SU-DHL-6 (cell line): ENCODE data around the gene LARP4B.

Experiments used
- H2AFZ ChIP-seq: fragments of 200-600 bp; sonication (generic); 2 replicates; pipeline ENCODE4 v1.6.1; 2014; ENCODE audit warnings: low read depth, mild to moderate bottlenecking, moderate library complexity, mixed read lengths, antibody characterized with exemption, low read length; ENCODE audit not compliant: severe bottlenecking
- H3F3A ChIP-seq: fragments of 200-600 bp; shearing (Covaris generic); 2 replicates; pipeline ENCODE4 v1.6.0; 2016; ENCODE audit warnings: antibody characterized with exemption, mild to moderate bottlenecking; ENCODE audit not compliant: insufficient read depth
- H3K27ac ChIP-seq: fragments of 200-600 bp; sonication (generic); 2 replicates; pipeline ENCODE4 v1.5.1; 2016; ENCODE audit warnings: low read depth, mild to moderate bottlenecking, low read length, moderate library complexity, mixed read lengths
- H3K27me3 ChIP-seq: fragments of 200-600 bp; sonication (generic), shearing (Covaris generic); 2 replicates; pipeline ENCODE4 v1.6.0; 2014; ENCODE audit warnings: mild to moderate bottlenecking, low read length
- H3K36me3 ChIP-seq: fragments of 200-600 bp; sonication (generic); 2 replicates; pipeline ENCODE4 v1.6.1; 2014; ENCODE audit warnings: mild to moderate bottlenecking, low read length, mixed read lengths
- H3K4me2 ChIP-seq: fragments of 300-600, 200-600 bp; shearing (Covaris generic), sonication (generic); 2 replicates; pipeline ENCODE4 v1.6.0; 2014; ENCODE audit warnings: low read length, low read depth, mild to moderate bottlenecking; ENCODE audit not compliant: poor library complexity, severe bottlenecking
- H3K4me3 ChIP-seq: fragments of 200-600 bp; sonication (generic); 2 replicates; pipeline ENCODE4 v1.5.1; 2014; ENCODE audit warnings: antibody characterized with exemption, low read length, mild to moderate bottlenecking, mixed read lengths; ENCODE audit not compliant: insufficient read depth, poor library complexity, severe bottlenecking
- H3K79me2 ChIP-seq: fragments of 200-600 bp; sonication (generic); 2 replicates; pipeline ENCODE4 v1.6.1; 2014; ENCODE audit warnings: mild to moderate bottlenecking, low read length, moderate library complexity; ENCODE audit not compliant: insufficient read depth
- H3K9ac ChIP-seq: fragments of 200-600 bp; sonication (generic); 2 replicates; pipeline ENCODE4 v1.7.0; 2014; ENCODE audit warnings: mild to moderate bottlenecking, low read length
- H3K9me2 ChIP-seq: fragments of 200-600 bp; sonication (generic); replicated peaks from 2 replicates; pipeline ENCODE4 v1.6.1; 2014; ENCODE audit warnings: low read length; ENCODE audit not compliant: insufficient read depth
- H3K9me3 ChIP-seq: fragments of 200-600 bp; sonication (generic); 2 replicates; pipeline ENCODE4 v1.6.1; 2014; ENCODE audit warnings: low read length, mixed read lengths; ENCODE audit not compliant: insufficient read depth
- H4K20me1 ChIP-seq: fragments of 200-600 bp; sonication (generic); 2 replicates; pipeline ENCODE4 v1.6.1; 2014; ENCODE audit warnings: low read depth, mild to moderate bottlenecking, antibody characterized with exemption, low read length, moderate library complexity, mixed read lengths
- EZH2phosphoT487 ChIP-seq: fragments of 200-600 bp; sonication (generic), shearing (Covaris generic); conservative IDR thresholded peaks from 2 replicates; pipeline ENCODE4 v1.6.1; 2018; ENCODE audit warnings: mild to moderate bottlenecking, antibody characterized with exemption, low read length, moderate library complexity, mixed read lengths
- TF ChIP-seq, protein P1 (sequence below): fragments of 200-600 bp; sonication (generic); IDR thresholded peaks from one replicate; pipeline ENCODE4 v1.5.1; 2017; ENCODE audit warnings: antibody characterized with exemption, mild to moderate bottlenecking, low read length, moderate library complexity; ENCODE audit not compliant: insufficient read depth, poor library complexity, severe bottlenecking

Gene LARP4B

DNA sequence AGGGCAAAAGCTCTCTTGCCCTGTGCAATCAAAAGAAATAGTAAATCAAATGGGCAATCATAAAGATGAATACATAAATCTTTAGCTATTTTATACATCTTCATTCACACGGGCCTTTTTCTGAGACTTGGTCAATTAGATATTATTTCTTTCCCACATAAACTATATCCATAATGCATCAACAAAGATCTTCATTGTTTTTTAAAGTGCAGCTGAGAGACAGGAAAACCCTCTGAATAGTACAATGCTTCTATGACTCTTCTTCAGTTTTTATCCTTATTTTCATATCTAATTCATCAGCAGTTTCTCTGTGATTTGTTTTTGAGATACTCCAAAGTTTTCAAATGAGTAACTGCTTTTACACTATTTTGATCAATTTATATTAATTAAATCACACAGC lies 25.5 kb downstream of the LARP4B start:
- H3K9me3 ChIP-seq: no peaks in the 10 kb centered on the region
- H2AFZ ChIP-seq: no peak overlapping the region
- H3K4me3 ChIP-seq: no peak overlapping the region
- no peak overlapping the region for H3K27ac ChIP-seq
- H3K9ac ChIP-seq: no peak overlapping the region
- H3K27me3 ChIP-seq: no peaks in the 10 kb centered on the region
- TF ChIP-seq EZH2phosphoT487: no peak
- TF ChIP-seq, protein P1, sequence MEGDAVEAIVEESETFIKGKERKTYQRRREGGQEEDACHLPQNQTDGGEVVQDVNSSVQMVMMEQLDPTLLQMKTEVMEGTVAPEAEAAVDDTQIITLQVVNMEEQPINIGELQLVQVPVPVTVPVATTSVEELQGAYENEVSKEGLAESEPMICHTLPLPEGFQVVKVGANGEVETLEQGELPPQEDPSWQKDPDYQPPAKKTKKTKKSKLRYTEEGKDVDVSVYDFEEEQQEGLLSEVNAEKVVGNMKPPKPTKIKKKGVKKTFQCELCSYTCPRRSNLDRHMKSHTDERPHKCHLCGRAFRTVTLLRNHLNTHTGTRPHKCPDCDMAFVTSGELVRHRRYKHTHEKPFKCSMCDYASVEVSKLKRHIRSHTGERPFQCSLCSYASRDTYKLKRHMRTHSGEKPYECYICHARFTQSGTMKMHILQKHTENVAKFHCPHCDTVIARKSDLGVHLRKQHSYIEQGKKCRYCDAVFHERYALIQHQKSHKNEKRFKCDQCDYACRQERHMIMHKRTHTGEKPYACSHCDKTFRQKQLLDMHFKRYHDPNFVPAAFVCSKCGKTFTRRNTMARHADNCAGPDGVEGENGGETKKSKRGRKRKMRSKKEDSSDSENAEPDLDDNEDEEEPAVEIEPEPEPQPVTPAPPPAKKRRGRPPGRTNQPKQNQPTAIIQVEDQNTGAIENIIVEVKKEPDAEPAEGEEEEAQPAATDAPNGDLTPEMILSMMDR: no peak
- H3K9me2 ChIP-seq: no peaks in the 10 kb centered on the region
- peaks cover 10% of the 10 kb centered on the region; the same call in 1 of the 2 replicates for H3F3A ChIP-seq
- peaks cover 97% of the 10 kb centered on the region for H3K79me2 ChIP-seq
- no peak overlapping the region for H3K4me2 ChIP-seq
- peaks cover 2% of the 10 kb centered on the region; the same call in 1 of the 2 replicates for H3K36me3 ChIP-seq
- H4K20me1 ChIP-seq: peaks cover 21% of the 10 kb centered on the region; the same call in 1 of the 2 replicates

DNA sequence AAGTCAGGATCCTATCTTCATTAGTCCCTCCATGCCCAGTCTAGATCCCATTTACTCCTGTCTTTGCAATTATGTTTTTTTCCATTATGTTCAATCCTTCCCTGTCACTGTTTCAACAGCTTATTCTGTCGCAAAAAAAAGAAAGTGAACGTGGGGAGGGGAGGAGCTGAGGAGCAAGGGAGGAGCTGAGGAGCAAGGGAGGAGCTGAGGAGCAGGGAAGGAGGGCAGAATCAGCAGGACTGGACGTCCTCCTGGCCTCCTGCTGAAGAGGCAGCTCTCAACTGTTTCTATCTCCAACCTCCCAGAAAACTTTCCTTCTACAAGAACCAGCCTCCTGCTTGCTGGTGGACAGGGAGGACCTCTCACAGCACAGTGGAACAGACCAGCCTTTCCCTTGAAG lies 26.0 kb downstream of the LARP4B start:
- no peak overlapping the region for H3K4me3 ChIP-seq
- H3K9me2 ChIP-seq: no peaks in the 10 kb centered on the region
- H4K20me1 ChIP-seq: peaks cover 18% of the 10 kb centered on the region; the same call in 1 of the 2 replicates
- no peak overlapping the region for H3K9ac ChIP-seq
- no peak overlapping the region for H2AFZ ChIP-seq
- no peaks in the 10 kb centered on the region for H3K27me3 ChIP-seq
- TF ChIP-seq, protein P1: no peak
- no peak for TF ChIP-seq EZH2phosphoT487
- H3K79me2 ChIP-seq: peaks cover 94% of the 10 kb centered on the region
- no peak overlapping the region for H3K4me2 ChIP-seq
- peaks cover 10% of the 10 kb centered on the region; the same call in 1 of the 2 replicates for H3F3A ChIP-seq
- H3K27ac ChIP-seq: no peak overlapping the region
- H3K9me3 ChIP-seq: no peaks in the 10 kb centered on the region
- 0 out of 2 replicates have a peak, but pooled peaks cover under 1% of the 10 kb centered on the region for H3K36me3 ChIP-seq

DNA sequence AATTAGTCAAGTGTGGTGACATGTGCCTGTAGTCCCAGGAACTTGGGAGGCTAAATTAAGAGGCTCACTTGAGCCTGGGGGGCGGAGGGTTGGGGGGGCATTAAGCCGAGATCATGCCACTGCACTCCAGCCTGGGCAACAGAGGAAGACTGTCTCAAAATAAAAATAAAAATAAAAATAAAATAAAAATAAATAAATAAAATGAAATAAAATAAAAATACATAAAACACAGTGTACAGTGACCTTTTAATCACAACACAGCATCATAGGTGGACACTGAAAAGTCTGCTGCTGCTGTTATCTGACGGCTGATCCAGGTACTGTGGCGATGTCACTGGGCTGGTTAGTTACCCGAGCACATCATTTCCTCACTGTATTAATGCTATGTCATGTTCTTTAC lies 27.1 kb downstream of the LARP4B start:
- peaks cover 16% of the 10 kb centered on the region; the same call in 1 of the 2 replicates for H3F3A ChIP-seq
- no peak overlapping the region for H2AFZ ChIP-seq
- no peaks in the 10 kb centered on the region for H3K36me3 ChIP-seq
- H3K4me2 ChIP-seq: no peak overlapping the region
- no peak overlapping the region for H3K4me3 ChIP-seq
- H3K9me3 ChIP-seq: no peaks in the 10 kb centered on the region
- no peaks in the 10 kb centered on the region for H3K27me3 ChIP-seq
- no peaks in the 10 kb centered on the region for H3K9me2 ChIP-seq
- no peak for TF ChIP-seq EZH2phosphoT487
- TF ChIP-seq, protein P1: no peak
- H3K27ac ChIP-seq: no peak overlapping the region
- H3K79me2 ChIP-seq: peaks cover 94% of the 10 kb centered on the region
- H4K20me1 ChIP-seq: peaks cover 13% of the 10 kb centered on the region; the same call in 1 of the 2 replicates
- H3K9ac ChIP-seq: no peak overlapping the region

DNA sequence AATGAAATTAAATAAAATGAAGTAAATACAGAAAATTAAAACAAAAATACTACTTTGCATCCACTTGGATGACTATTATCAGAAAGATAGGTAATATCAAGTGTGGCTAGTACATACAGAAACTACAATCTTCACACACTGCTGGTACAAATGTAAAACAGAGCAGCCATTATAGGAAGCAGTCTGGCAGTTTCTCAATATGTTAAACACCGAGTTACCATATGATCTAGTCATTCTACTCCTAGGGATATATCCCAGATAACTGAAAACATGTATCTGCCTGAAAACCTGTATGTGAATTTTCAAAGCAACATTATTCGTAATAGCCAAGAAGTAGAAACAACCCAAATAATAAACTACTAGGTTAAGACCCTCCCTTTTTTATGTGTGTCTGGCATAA lies 33.4 kb downstream of the LARP4B start:
- no peaks in the 10 kb centered on the region for H3K9me2 ChIP-seq
- TF ChIP-seq, protein P1: no peak
- no peak for TF ChIP-seq EZH2phosphoT487
- H3K36me3 ChIP-seq: no peaks in the 10 kb centered on the region
- no peak overlapping the region for H2AFZ ChIP-seq
- no peak overlapping the region for H3K4me3 ChIP-seq
- H4K20me1 ChIP-seq: peaks cover 49% of the 10 kb centered on the region; the same call in 1 of the 2 replicates
- peaks cover 96% of the 10 kb centered on the region for H3K79me2 ChIP-seq
- H3K4me2 ChIP-seq: no peak overlapping the region
- no peak overlapping the region for H3K9ac ChIP-seq
- peaks cover 23% of the 10 kb centered on the region for H3F3A ChIP-seq
- no peak overlapping the region for H3K27ac ChIP-seq
- no peaks in the 10 kb centered on the region for H3K27me3 ChIP-seq
- no peaks in the 10 kb centered on the region for H3K9me3 ChIP-seq
